Suprapubic skin (tissue), 4 donors: Measurements from ENCODE around the gene SNN.

Experiments
- EP300 ChIP-seq: sonication (generic); formaldehyde crosslinking; IDR thresholded peaks from one replicate; pipeline ENCODE4 v1.6.1; 2017; ENCODE audit warnings: antibody characterized with exemption
- POLR2A ChIP-seq, 2 donors: fragments of 450-650 bp; IDR thresholded peaks; one replicate each; pipeline ENCODE4 v1.6.1; 2017; ENCODE audit warnings: antibody characterized with exemption in 2 of 2, mild to moderate bottlenecking in 2 of 2, moderate library complexity in 2 of 2
- POLR2AphosphoS5 ChIP-seq, 3 donors: sonication (generic); formaldehyde crosslinking; IDR thresholded peaks; one replicate each; pipeline ENCODE4 v1.6.1; 2017; ENCODE audit warnings: antibody characterized with exemption in 3 of 3
- TF ChIP-seq, protein P1 (sequence below), 2 donors: fragments of 200-600 bp in 1 of 2; fragments of 450-650 bp in 1 of 2; sonication (generic) in 1 of 2; IDR thresholded peaks; one replicate each; pipeline ENCODE4 v1.5.1; 2016 to 2019; ENCODE audit warnings: antibody characterized with exemption in 2 of 2, mild to moderate bottlenecking in 1 of 2, moderate library complexity in 1 of 2

DNA sequence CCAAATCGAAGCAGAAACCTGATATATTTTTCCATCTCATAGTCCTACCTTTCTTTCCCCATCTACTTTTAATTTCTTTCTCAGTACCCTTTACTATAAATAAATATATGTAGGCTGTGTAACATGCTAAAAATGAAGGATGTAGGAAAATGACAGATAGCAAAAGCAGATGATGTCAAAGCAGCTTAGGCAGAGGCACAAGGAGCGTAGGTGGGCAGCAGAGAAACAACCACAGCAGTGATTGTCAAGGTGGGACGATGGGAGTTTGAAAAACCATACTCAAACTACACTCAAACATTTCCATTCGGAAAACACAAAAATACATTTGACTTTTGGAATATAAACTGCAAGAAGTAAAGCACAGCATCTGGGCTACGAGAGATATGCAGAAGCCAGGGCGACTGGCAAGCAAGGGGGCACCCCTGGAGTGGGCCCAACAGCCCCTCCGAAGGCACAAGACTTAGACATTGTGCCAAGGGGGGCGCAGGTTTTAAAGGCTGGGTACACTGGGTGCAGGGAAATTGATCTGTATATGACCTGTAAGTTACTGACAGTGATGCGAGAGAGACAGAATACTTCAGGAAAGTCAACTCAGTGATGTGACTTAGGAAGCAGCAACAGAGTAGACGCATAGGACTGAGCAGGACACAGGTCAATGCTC is 31.1 kb downstream of the SNN start:
- TF ChIP-seq, protein P1, sequence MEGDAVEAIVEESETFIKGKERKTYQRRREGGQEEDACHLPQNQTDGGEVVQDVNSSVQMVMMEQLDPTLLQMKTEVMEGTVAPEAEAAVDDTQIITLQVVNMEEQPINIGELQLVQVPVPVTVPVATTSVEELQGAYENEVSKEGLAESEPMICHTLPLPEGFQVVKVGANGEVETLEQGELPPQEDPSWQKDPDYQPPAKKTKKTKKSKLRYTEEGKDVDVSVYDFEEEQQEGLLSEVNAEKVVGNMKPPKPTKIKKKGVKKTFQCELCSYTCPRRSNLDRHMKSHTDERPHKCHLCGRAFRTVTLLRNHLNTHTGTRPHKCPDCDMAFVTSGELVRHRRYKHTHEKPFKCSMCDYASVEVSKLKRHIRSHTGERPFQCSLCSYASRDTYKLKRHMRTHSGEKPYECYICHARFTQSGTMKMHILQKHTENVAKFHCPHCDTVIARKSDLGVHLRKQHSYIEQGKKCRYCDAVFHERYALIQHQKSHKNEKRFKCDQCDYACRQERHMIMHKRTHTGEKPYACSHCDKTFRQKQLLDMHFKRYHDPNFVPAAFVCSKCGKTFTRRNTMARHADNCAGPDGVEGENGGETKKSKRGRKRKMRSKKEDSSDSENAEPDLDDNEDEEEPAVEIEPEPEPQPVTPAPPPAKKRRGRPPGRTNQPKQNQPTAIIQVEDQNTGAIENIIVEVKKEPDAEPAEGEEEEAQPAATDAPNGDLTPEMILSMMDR (IDR thresholded peaks at IDR 0.05) = no peak
- TF ChIP-seq POLR2A (IDR thresholded peaks at IDR 0.05) (no peak), POLR2AphosphoS5 (IDR thresholded peaks at IDR 0.05) (no peak), EP300 (no peak)
